HL-60 (cell line): ENCODE measurements around the gene PERM1.

Experiments used
- DNase-seq, 2 experiments: peaks; one replicate each; pipeline ENCODE4 v3.0.0-alpha.2; 2010 to 2020; ENCODE audit warnings: low read depth in 1 of 2, low spot score in 1 of 2
- H3K27ac ChIP-seq: fragments of 250-450 bp; sonication (Bioruptor Pico); replicated peaks from 2 replicates; pipeline ENCODE4 v1.5.1; 2020; ENCODE audit warnings: mild to moderate bottlenecking, moderate library complexity
- H3K27me3 ChIP-seq: fragments of 250-450 bp; sonication (Bioruptor Pico); 2 replicates; pipeline ENCODE4 v1.5.1; 2021; ENCODE audit warnings: mild to moderate bottlenecking, moderate library complexity; ENCODE audit not compliant: insufficient read depth, poor library complexity, severe bottlenecking
- H3K4me3 ChIP-seq: replicated peaks from 2 replicates; pipeline ENCODE4 v1.5.1; 2011; ENCODE audit warnings: mild to moderate bottlenecking, control low read depth, low read length; ENCODE audit not compliant: insufficient read depth
- GABPA ChIP-seq: IDR thresholded peaks from 2 replicates; pipeline ENCODE4 v1.6.1; 2012; ENCODE audit warnings: low read depth
- POLR2AphosphoS5 ChIP-seq: IDR thresholded peaks from 2 replicates; pipeline ENCODE4 v1.6.1; 2012; ENCODE audit warnings: low read depth
- SPI1 ChIP-seq: IDR thresholded peaks from 2 replicates; pipeline ENCODE4 v1.6.1; 2012; ENCODE audit warnings: low read depth, mild to moderate bottlenecking, borderline replicate concordance
- TF ChIP-seq, protein P1 (sequence below): IDR thresholded peaks from 2 replicates; pipeline ENCODE4 v1.6.1; 2012; ENCODE audit warnings: low read depth; ENCODE audit not compliant: insufficient replicate concordance
- TF ChIP-seq, protein P2 (sequence below): IDR thresholded peaks from one replicate; pipeline ENCODE4 v1.5.1; 2011; ENCODE audit warnings: low read length, control low read depth, inconsistent platforms; ENCODE audit not compliant: insufficient read depth

Gene PERM1

DNA sequence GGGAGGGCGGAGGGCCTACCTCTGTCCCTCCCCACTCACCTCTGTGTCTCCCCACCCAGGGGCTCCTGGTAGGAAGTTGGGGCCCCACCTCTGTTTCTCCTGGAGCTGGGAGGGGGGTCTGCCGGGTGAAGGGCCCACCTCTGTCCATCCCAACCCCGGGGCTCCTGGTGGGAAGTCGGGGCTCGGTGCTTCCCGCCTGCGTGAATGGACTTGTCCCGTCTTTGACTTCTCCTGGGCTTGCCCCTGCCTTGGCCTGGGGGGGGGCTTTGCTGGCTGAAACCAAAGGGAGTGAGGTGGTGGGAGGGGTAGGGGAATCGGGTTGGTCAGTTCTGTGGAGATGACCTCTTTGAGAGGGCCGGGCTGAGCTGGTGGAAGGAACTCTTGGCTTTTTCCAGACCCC, 43.8 kb upstream of the PERM1 start:
- no peak for DNase-seq
- Histone ChIP-seq H3K27me3 (peaks cover 25% of the 10 kb centered on the region), H3K4me3 (no peak overlapping the region), H3K27ac (no peak overlapping the region)
- TF ChIP-seq, protein P1, sequence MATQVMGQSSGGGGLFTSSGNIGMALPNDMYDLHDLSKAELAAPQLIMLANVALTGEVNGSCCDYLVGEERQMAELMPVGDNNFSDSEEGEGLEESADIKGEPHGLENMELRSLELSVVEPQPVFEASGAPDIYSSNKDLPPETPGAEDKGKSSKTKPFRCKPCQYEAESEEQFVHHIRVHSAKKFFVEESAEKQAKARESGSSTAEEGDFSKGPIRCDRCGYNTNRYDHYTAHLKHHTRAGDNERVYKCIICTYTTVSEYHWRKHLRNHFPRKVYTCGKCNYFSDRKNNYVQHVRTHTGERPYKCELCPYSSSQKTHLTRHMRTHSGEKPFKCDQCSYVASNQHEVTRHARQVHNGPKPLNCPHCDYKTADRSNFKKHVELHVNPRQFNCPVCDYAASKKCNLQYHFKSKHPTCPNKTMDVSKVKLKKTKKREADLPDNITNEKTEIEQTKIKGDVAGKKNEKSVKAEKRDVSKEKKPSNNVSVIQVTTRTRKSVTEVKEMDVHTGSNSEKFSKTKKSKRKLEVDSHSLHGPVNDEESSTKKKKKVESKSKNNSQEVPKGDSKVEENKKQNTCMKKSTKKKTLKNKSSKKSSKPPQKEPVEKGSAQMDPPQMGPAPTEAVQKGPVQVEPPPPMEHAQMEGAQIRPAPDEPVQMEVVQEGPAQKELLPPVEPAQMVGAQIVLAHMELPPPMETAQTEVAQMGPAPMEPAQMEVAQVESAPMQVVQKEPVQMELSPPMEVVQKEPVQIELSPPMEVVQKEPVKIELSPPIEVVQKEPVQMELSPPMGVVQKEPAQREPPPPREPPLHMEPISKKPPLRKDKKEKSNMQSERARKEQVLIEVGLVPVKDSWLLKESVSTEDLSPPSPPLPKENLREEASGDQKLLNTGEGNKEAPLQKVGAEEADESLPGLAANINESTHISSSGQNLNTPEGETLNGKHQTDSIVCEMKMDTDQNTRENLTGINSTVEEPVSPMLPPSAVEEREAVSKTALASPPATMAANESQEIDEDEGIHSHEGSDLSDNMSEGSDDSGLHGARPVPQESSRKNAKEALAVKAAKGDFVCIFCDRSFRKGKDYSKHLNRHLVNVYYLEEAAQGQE = no peak
- no peak for TF ChIP-seq SPI1
- no peak for TF ChIP-seq GABPA
- TF ChIP-seq POLR2AphosphoS5 = no peak
- TF ChIP-seq, protein P2, sequence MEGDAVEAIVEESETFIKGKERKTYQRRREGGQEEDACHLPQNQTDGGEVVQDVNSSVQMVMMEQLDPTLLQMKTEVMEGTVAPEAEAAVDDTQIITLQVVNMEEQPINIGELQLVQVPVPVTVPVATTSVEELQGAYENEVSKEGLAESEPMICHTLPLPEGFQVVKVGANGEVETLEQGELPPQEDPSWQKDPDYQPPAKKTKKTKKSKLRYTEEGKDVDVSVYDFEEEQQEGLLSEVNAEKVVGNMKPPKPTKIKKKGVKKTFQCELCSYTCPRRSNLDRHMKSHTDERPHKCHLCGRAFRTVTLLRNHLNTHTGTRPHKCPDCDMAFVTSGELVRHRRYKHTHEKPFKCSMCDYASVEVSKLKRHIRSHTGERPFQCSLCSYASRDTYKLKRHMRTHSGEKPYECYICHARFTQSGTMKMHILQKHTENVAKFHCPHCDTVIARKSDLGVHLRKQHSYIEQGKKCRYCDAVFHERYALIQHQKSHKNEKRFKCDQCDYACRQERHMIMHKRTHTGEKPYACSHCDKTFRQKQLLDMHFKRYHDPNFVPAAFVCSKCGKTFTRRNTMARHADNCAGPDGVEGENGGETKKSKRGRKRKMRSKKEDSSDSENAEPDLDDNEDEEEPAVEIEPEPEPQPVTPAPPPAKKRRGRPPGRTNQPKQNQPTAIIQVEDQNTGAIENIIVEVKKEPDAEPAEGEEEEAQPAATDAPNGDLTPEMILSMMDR = no peak

DNA sequence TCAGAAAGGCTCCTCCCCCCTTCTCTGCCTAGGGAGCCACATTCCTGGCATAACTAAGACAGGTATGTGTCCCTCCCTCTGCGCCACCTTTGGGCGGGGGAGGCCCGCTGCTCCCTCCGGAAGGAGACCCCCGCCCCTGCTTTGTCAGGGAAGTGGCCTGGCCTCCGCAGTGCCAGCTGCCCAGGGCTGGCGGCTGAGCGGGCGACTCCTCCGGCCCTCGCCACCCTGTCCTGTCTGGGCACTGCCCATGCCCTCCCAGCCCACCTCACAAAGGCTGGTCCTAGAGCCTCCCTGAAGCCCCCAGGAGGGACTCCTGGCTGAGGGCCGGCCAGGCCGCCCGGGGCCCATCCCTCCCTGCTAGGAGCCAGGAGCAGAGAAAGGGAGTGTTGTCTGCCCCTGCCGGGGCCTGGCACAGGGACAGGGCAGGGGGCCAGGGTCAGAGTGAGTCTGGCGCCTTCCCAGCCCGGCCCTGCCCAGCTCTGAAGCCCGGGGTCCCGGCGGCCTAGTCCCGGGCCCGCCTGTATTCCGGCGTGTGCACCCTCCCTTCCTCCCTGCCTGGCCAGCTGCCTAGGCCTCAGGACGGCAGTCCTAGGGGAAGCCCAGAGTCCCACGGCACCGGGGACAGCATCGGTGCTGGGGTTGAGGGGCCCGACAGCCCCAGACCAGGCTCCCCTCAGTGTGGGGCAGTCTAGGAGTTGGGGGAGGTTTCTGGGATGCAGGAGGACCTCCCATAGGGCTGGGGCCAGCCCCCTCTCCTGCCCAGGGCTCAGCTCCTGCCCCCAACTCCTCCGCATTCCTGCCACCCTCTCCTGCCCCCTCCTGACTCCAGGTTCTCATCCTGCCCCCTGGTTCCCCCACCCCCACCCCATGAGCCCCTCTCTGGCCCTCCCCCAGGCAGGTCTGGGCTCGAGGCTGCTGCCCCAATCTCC, 43.1 kb upstream of the PERM1 start:
- no peak overlapping the region for H3K4me3 ChIP-seq
- DNase-seq = no peak
- no peak overlapping the region for H3K27ac ChIP-seq
- TF ChIP-seq, protein P1 = no peak
- TF ChIP-seq SPI1 = no peak
- TF ChIP-seq, protein P2 = no peak
- TF ChIP-seq POLR2AphosphoS5 = no peak
- no peak for TF ChIP-seq GABPA
- peaks cover 25% of the 10 kb centered on the region for H3K27me3 ChIP-seq

GRCh38 chr1:1024149-1024770, 42.4 kb upstream of the PERM1 start:
- no peak for DNase-seq
- no peak overlapping the region for H3K4me3 ChIP-seq
- no peak overlapping the region for H3K27ac ChIP-seq

More at GRCh38 chr1:1024149-1024770, 42.4 kb upstream of the PERM1 start:
- H3K27me3 ChIP-seq = peaks cover 25% of the 10 kb centered on the region
- TF ChIP-seq POLR2AphosphoS5 (no peak), GABPA (no peak), SPI1 (no peak)
- TF ChIP-seq, protein P1 = no peak
- TF ChIP-seq, protein P2 = no peak
